Spleen (tissue), 7 donors: ENCODE data around the gene QSOX1.

Experiments used
- POLR2A ChIP-seq, 3 donors: fragments of 450-650 bp; IDR thresholded peaks; one replicate each; pipeline ENCODE4 v1.5.1; 2017; ENCODE audit warnings: antibody characterized with exemption in 3 of 3, mild to moderate bottlenecking in 1 of 3
- TF ChIP-seq, protein P1 (sequence below), 11 experiments: fragments of 200-600 bp in 7 of 11; fragments of 450-650 bp in 4 of 11; sonication (generic) in 4 of 11; IDR thresholded peaks in 8 of 11; conservative IDR thresholded peaks in 3 of 11; 1 replicate in 7 of 11; 2 replicates in 4 of 11; pipeline versions ENCODE4 v1.4.0 to v1.8.0; 2016 to 2021; ENCODE audit warnings: antibody characterized with exemption in 11 of 11, inconsistent platforms in 4 of 11, mild to moderate bottlenecking in 1 of 11
- donor health status: DM: no; HTN: no; CAD: no; lungs with moderate emphysema.
- donor health status: DM: no; HTN: no; CAD: no.
- donor health status: DM: no; HTN: no; CAD: no.

- no peak for TF ChIP-seq POLR2A (IDR thresholded peaks at IDR 0.05)
- TF ChIP-seq, protein P1, sequence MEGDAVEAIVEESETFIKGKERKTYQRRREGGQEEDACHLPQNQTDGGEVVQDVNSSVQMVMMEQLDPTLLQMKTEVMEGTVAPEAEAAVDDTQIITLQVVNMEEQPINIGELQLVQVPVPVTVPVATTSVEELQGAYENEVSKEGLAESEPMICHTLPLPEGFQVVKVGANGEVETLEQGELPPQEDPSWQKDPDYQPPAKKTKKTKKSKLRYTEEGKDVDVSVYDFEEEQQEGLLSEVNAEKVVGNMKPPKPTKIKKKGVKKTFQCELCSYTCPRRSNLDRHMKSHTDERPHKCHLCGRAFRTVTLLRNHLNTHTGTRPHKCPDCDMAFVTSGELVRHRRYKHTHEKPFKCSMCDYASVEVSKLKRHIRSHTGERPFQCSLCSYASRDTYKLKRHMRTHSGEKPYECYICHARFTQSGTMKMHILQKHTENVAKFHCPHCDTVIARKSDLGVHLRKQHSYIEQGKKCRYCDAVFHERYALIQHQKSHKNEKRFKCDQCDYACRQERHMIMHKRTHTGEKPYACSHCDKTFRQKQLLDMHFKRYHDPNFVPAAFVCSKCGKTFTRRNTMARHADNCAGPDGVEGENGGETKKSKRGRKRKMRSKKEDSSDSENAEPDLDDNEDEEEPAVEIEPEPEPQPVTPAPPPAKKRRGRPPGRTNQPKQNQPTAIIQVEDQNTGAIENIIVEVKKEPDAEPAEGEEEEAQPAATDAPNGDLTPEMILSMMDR (IDR thresholded peaks at IDR 0.05 in 8 of 11, conservative IDR thresholded peaks at IDR 0.05 in 3 of 11) = no peak
Observed at GRCh38 chr1:180250499-180250770, 95.8 kb downstream of the QSOX1 start.
